ENCODE results near the gene PFN3.
"Not testable (repeated sequence)": the region's sequence is repeated elsewhere in the genome, so short reads cannot be mapped to it uniquely, and the experiment has no call there.

Gene PFN3

DNA sequence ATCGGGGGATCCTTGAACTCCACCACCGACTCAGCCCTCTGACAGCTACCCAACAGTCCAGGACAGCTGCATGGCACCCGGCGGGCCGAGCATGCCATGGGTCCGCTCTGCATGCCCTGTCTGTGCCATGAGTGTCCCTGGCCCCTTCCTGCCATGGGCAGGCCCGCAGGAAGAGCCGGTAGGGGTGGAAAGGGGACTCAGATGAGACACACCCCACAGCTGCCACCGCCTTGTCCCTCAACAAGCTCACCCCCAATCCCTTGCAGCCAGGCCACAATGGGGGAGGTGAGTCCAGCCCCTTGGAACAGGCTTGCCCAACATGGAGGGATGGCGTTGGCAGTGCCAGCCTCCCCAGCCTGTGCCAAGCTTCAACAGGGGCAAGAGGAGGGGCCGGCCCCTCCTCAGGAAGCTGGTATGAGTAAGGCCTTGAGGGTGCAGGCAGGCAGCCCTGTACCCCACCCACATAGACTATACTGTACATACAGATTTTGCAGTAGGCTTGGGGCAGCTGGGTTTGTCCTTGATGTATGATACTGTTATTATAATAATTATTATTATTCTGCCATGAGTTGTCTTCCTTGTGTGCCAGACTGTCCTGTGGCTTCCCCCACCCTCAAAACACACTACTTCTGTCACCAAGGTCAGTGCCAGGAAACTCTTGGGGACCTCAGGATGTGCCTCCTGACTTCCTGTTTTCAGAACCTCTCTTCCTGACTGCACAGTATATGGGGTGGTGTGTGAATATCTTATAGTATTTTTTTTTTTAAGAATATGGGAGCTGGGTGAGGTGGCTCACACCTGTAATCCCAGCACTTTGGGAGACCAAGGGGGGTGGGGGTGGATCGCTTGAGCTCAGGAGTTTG lies 28.2 kb downstream of the PFN3 start:
- no peak for DNase-seq

DNA sequence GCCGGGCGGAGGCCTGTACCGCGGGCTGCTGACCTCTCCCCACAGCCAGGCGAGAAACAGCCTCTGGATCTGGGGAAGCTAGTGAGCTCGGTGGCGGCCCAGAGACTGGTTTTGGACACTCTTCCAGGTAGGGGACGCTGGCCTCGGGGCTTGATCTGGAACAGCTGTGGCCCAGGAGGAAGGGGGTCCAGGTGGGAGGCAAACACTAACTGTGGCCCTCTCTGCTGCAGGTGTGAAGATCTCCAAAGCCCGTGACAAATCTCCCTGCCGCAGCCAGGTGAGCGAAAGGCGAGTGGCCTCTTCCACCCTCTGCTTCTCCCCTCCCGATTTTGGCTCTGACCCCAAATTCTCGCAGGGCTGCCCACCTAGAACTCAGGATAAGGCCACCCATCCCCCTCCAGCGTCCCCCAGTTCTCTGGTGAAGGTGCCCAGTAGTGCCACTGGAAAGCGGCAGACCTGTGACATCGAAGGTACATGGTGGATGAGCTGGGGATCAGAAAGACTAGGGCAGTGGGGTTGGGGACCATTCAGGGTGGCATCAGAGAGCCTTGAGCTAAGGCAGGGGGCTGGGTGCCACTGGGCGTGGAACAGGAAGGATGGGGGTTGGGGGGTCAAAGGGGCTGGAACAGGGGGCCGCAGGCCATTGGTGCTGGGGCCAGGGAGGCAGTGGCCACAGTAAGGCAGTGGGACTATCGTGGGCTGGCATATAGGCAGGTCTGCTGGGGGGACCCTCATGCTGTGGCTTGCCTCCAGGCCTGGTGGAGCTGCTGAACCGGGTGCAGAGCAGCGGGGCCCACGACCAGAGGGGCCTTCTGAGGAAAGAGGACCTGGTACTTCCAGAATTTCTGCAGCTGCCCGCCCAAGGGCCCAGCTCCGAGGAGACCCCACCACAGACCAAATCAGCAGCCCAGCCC lies 29.1 kb downstream of the PFN3 start:
- DNase-seq = no peak

DNA sequence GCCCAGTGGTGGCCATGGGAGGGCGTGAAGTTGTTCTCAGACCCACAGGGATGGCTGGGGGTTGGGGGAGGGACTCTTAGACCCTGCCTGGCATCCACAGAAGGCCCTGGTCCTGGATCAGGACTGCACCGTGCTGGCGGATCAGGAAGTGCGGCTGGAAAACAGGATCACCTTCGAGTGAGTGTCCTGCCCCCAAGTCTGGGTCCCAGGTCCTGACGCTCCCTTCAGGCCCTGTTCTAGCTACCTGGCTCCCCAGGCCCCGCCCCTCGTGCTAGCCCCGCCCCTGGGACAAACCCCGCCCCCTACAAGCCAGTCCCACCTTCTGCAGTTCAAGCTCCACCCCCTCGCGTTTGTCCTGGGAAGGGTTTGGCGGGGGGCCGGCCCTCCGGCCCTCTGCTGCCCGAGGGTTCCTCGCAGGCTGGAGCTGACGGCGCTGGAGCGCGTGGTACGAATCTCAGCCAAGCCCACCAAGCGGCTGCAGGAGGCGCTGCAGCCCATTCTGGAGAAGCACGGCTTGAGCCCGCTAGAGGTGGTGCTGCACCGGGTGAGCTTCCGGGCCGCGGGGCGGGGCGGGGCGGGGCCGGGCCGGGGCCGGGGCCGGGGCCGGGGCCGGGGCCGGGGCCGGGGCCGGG lies 29.9 kb downstream of the PFN3 start:
- peak; percentile 62 for DNase-seq

DNA sequence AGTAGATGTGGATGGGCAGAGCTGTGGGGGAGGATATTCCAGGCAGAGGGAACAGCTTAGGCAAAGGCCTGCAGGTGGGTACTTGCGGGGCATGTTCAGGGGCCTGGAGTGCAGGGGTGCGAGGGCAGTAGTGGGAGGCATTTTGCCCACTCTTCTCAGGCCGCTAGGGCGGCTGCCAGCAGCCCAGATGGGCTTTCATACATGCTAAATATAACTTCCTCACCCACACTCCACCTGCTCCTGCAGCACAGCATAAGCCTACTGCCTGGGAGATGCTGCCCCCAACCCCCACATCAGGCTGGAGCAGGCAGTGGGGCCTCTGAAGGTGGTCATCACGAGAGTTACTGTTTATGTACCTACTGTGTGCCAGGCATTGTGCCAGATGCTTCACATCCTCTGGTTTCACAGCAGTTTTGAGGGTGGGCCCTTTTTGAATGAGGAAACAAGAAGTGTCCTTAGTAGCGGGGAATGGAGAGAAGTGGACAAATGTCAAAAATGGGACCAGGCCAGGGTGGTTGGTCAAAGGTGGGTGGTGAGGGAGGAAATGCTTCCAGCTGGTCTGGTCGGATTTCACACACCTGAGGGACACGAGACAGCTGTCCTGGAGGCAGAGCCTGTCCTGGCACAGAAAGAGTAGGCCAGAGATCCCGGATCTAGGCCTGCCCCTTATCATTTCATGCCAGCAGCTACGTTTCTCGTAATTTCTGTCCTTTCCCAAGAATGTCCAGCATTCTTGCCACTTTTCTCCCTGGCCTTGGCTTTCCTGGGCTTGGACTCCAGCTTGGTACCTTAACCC lies 30.6 kb downstream of the PFN3 start:
- DNase-seq = no peak

DNA sequence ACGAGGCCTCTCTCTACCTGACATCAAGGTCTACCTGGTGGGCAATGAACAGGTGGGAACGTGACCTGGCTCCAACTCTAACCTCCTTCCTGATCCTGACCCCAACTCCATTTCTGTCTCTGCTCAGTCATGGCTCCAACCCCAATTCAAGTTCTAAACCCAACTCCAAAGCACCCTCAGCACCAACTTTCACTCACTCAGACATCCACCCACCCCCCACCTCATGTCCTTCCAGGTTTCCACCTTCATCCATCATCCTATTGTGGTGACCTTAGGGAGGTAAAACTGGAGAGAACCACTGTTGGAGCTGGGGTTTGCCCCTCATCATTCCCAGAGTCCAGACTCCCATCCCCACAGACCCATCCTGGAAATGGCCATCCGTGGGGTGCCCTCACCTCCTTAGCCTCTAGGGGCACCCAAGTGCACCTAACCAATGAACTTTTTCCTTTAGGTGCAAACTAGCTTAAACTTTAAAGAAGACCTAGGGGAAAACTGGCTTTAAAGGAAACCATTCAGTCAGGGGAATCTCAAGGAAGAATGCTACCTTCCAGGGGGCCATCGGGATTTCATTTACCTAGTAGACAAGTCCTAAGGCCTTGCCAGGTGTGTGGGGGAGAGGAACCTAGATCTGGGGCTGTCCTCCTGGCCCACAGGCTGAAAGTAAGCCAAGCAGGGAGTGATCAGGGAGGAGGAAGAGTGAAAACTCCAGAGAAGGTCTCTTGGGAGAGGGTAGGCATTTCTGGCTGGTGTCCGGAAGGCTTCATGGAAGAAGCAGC lies 31.4 kb downstream of the PFN3 start:
- DNase-seq = peak; percentile 54

DNA sequence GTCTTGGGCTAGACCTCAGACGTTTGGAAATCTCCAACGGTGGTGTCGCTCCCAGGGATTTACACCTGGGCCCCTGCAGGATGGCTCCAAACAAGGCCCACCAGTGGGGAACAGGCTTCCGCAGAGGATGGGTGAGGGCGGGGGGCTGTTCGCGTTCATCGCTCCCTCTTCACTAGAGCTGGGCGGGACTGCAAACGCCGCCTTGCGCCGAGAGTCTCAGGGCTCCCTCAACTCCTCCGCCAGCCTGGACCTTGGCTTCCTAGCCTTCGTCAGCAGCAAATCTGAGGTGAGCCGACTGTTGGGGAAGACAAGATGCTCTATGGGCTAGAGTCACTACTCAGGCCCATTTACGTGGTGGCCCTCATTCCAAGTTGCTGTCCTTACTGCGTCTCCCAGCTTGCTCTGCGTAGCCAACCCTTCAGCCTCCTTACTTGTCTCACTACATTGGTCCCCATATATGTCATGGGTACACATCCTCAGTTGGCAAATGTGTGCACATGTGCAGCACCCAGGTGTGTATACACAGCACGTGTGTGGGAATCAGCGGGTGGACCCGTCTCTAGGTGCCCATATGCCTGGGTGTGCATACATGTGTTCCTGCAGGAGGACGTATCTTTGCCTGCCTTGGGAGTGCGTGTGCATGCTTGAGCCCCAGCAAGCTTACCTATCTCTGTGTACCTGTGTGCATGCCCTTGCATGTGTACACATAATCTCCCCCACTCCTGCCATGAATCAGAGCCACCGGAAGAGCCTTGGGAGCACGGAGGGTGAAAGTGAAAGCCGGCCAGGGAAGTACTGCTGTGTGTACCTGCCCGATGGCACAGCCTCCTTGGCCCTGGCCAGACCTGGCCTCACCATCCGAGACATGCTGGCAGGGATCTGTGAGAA lies 32.2 kb downstream of the PFN3 start:
- no peak for DNase-seq

DNA sequence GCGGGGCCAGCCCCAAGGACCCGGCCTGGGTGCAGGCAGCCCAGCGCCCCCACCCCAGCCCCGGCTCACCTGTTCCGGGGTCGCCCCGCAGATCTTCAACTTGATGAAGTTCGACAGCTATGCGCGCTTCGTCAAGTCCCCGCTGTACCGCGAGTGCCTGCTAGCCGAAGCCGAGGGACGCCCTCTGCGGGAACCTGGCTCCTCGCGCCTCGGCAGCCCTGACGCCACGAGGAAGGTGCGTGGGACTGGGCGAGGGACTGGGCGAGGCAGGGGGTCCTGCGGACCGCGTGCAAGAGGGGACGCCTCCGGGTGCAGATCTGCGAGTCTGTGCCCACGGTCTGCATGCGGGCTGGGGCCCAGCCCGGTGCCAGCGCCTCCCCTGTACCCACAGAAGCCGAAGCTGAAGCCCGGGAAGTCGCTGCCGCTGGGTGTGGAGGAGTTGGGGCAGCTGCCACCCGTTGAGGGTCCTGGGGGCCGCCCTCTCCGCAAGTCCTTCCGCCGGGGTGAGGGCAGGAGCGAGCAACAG lies 33.1 kb downstream of the PFN3 start:
- DNase-seq = no peak

DNA sequence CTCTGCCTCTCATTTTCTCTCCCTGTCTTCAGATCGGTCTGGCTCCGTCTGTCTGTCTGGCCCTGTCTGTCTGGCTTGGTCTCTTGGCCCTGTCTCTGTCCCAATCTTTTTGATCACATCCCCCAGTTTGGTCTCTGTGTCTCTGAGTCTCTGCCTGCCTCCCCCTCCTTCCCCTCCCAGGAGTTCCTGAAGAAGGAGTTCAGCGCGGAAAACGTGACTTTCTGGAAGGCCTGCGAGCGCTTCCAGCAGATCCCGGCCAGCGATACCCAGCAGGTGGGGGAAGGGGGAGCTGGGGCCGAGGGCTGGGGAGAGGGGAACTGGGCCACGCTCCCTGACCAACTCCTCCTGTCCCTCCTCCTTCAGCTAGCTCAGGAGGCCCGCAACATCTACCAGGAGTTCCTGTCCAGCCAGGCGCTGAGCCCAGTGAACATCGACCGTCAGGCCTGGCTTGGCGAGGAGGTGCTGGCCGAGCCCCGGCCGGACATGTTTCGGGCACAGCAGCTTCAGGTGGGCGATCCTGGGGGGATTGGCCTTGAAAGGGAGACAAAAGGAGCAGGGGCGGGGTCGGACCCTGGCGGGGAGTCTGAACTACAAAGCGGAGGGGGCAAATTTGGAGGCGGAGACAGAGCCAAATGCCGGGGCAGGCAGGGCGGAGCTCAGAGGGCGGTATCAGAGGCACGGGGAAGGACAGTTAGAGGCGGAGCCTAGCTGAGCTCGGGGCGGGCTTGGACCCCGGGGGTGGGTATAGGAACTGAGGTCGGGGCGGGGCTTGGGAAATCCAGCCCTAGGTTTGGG lies 33.7 kb downstream of the PFN3 start:
- DNase-seq = no peak

DNA sequence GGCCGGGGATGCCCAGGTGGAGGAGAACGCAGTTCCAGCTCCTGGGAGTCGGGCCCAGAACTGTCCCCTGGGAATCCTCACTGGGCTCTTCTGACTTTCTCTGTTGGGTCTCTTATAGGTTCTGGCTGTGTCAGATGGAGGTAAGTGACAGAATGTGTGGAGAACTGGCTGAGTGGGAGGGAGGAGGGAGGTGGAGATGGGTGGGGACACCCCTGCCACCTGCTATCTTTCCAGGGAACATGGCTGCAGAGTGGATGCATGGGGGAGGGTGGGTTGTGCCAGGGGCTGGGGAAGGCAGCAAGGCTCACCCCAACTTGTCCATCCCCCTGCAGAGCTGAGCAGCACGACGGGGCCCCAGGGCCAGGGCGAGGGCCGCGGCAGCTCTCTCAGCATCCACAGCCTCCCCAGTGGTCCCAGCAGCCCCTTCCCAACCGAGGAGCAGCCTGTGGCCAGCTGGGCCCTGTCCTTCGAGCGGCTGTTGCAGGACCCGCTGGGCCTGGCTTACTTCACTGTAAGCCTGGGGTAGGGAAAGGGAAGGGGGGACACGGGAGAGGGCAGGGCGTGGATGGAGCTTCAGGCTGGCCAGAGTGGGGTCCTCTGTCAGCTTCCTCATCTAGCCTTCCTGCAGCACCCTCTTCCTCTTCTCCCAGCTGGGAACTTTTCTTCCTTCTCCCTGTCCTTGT lies 34.5 kb downstream of the PFN3 start:
- no peak for DNase-seq

DNA sequence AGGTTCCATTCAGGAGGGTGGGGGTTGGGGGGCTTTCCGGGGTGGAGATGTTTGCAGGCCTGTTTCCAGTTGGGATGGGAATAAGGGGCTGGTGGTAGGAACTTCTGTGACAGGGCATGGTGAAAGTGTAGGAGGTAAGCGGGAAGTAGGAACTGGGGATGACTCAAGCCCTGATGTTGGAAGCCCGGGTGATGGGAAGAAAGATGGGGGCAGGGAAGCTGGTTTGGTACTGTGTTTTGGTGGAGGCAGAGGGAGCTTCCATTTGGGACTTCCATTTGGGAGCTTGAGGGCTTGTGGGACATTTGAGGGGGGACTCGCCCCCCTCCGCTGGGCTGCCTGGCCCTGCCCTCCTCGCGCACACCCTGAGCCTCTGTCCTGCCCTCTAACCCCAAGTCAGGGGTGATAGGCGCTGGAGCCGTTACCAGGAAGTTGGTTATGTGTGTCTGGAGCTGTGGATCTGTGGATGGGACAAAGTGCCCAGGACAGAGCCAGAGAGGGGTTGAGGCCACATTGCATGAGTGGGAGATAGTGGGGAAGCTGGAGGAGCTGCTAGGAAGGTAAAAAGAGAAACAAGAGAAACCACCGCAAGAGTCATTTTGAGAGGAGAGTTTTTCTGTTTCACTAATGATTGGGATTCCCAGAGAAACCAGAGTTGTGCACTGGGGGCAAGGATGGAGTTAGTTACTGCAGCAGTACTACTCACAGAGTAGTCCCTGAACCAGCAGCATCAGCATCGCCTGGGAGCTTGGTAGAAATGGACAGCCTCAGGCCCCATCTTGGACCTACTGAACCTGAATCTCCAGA lies 36.1 kb downstream of the PFN3 start:
- peak; percentile 62 for DNase-seq

DNA sequence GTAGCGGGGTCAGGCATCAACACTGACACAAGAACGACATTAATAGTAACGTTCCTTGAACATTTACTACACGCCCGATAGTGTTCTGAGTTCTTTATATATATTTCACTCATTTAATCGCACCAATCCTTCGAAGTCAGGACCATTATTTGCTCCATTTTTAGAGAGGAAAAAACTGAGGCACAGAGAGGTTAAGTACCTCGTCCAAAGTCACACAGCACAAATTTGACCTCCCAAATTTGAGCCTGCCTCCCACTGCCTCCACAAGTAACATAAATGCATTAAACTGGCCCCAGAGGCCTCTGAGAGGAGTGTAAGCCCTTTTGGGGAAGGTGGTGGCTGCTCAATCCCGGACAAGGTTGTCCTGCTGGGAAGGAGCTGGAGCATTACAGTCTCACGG lies 36.9 kb downstream of the PFN3 start:
- no peak for DNase-seq

DNA sequence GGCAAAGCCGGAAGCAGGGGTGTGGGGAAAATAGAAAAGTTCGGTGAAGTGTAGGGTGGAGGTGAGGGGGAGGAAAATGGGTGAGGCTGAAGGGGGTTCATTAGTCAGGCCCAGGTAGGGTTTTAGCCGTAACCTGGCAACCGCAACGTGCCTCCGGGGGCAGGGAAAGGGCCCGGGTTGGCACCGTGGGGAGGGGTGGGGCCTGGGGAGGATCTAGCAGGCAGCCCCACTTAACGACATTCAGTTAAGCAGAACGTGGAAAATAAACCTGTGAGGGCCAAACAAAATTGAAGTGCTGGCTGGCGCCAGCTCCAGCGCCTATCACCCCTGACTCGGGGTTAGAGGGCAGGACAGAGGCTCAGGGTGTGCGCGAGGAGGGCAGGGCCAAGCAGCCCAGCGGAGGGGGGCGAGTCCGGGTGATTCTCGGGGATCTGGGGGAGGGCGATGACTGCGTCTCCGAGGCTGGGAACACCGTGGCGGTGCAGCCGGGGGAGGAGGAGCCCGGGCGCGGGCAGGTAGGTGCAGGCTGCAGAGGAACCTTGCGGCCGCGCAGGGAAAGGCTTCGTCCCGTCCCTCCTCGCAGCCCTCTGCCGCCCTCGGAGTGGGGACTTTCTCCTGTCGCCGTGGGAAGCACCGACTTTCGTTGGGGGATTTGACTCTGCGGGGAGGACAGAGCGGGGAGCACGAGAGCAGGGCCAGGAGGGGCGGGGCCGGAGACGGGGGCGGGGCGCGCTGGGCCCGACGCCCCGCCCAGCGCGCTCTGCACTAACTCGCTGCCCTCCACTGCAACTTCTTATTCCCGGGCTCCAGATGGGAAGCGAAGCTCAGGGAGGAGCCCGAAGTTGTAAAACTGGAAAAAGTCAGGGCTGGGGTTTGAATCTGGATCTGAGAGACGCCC lies 37.6 kb downstream of the PFN3 start:
- DNase-seq = peak; percentile 67

DNA sequence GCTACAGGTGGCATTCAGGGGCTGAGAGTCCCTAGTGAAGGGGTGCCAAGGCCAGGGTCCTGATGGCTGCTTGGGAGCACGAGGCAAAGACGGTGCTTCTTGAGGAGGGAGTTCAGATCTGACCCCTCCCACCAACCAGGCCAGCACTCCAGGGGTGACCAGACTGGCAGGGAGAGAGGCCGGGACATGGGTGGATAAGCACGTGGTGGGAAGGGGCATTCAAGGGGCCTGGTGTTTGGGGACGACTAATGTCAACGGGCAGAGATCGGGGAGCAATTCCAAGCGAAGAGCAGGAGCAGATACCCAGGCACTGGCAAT lies 38.2 kb downstream of the PFN3 start:
- DNase-seq = no peak

DNA sequence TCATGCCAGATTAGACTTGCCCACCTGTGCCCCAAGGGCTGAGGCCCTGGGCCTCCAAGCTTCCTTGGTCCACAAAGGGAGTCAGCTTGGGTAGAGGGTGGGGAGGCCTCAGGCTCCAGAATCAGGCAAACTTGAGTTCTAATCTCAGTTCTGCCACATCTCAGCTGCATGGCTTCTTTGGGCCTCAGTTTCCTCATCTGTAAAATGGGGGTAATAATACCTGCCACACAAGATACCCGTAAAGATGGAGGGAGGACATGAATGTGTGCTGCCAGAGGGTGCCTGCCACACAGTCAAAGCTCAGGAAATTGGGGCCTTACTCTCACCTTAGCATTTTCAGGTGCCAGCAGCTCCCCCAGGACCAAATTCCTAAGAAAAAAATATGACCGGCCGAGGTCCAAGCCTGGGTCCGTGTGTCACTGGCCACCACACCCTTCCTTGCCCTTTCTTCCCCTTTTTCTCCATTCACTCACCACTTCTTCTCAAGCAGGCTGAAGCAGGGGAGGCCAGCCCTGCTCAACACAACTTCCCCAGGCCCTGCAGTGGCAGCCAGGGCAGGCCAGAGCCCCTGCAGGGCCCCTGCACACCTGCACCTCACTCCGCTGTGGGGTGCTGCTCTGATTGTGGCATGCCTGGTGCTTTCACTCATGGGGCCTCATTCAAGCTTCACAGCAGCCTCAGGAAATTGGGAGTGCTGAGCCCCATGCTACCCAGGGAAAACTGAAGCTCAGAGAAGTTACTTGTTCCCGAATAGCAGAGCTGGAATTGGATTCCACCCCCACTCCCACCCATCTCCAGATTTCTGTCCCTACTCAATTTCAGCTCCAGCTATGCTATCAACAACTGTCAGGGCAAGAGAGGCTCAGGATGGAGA lies 38.8 kb downstream of the PFN3 start:
- DNase-seq = peak; percentile 57

DNA sequence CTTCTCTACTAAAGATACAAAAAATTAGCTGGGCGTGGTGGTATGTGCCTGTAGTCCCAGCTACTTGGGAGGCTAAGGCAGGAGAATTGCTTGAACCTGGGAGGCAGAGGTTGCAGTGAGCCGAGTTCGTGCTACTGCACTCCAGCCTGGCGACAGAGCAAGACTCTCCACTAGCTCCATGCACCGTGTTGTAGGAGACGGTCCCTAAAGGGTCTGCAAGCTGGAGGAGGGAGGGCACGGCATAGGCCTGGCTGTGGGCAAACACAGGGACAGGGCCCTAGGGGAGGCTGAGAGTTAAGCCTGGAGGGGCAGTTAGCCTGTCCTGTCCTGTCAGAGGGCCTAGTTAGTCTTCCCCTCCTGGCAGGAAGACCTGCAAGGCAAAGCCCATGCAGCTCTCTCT lies 39.7 kb downstream of the PFN3 start:
- DNase-seq = not testable (repeated sequence)

DNA sequence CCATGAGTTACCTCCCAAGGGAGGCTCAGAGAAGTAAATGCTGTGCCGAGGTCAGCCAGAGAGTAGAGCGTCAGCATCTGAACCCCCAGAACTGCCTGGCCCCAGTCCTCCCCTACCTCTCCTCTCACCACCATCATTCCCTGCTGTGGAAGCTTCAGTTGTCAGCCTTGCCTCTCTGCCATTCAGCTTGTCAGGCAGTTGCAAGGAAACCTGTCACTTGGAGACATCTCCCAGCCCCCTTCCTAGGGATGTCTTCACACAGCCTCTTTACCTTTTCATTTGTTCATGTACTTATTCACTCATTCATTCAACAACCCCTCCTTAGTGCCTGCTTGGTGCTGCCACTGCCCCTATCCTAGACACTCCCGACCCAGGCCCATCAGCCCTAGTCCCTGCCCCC lies 40.6 kb downstream of the PFN3 start:
- DNase-seq = no peak

Measured in suppressor macrophage treated with lipopolysaccharide for 4 hours (primary cell).